OCI-LY3 (cell line): Measurements from ENCODE around the gene RABL6.

ENCODE experiments used
- H2AFZ ChIP-seq: fragments of 200-600, 300-600 bp; shearing (Covaris generic); 2 replicates; pipeline ENCODE4 v1.6.0; 2014; ENCODE audit warnings: antibody characterized with exemption, low read depth, low read length
- H3K27ac ChIP-seq: fragments of 200-600, 300-600 bp; sonication (generic); 2 replicates; pipeline ENCODE4 v1.5.1; 2014; ENCODE audit warnings: mild to moderate bottlenecking, low read length, moderate library complexity, mixed read lengths
- H3K27me3 ChIP-seq: fragments of 200-600, 300-600 bp; sonication (generic); 2 replicates; pipeline ENCODE4 v1.6.1; 2014; ENCODE audit warnings: low read depth, low read length, mixed read lengths
- H3K36me3 ChIP-seq: fragments of 200-600, 300-600 bp; sonication (generic); replicated peaks from 2 replicates; pipeline ENCODE3; 2014; ENCODE audit warnings: low read depth, low read length, mixed read lengths
- H3K4me1 ChIP-seq: fragments of 300-600, 200-600 bp; sonication (generic); 2 replicates; pipeline ENCODE4 v1.6.1; 2014; ENCODE audit warnings: low read length, mixed read lengths
- H3K4me2 ChIP-seq: fragments of 200-600, 300-600 bp; sonication (generic); 2 replicates; pipeline ENCODE4 v1.6.1; 2014; ENCODE audit warnings: low read length, mixed read lengths
- H3K4me3 ChIP-seq: fragments of 300-600, 200-600 bp; sonication (generic); 2 replicates; pipeline ENCODE4 v1.5.1; 2014; ENCODE audit warnings: antibody characterized with exemption, mild to moderate bottlenecking, low read length, moderate library complexity
- H3K79me2 ChIP-seq: fragments of 300-600, 200-600 bp; shearing (Covaris generic); 2 replicates; pipeline ENCODE4 v1.6.1; 2014; ENCODE audit warnings: mild to moderate bottlenecking, low read length, mixed read lengths
- H3K9ac ChIP-seq: fragments of 300-600, 200-600 bp; shearing (Covaris generic); 2 replicates; pipeline ENCODE4 v1.6.0; 2014; ENCODE audit warnings: mild to moderate bottlenecking, low read length, moderate library complexity
- H3K9me3 ChIP-seq: fragments of 200-600, 300-600 bp; shearing (Covaris generic); 2 replicates; pipeline ENCODE4 v1.6.1; 2014; ENCODE audit warnings: low read length, mixed read lengths; ENCODE audit not compliant: insufficient read depth
- H4K20me1 ChIP-seq: fragments of 200-600, 300-600 bp; sonication (generic); 2 replicates; pipeline ENCODE4 v1.6.1; 2016; ENCODE audit warnings: low read length, mixed read lengths; ENCODE audit not compliant: insufficient read depth
- EZH2phosphoT487 ChIP-seq: fragments of 200-600 bp; shearing (Covaris generic); IDR thresholded peaks from 2 replicates; pipeline ENCODE4 v1.6.1; 2018; ENCODE audit warnings: antibody characterized with exemption, mixed run types, low read depth
- TF ChIP-seq, protein P1 (sequence below): fragments of 200-600, 300-600 bp; sonication (generic); IDR thresholded peaks from 2 replicates; pipeline ENCODE4 v1.5.1; 2014; ENCODE audit warnings: antibody characterized with exemption, low read length, low read depth

RABL6 gene

DNA sequence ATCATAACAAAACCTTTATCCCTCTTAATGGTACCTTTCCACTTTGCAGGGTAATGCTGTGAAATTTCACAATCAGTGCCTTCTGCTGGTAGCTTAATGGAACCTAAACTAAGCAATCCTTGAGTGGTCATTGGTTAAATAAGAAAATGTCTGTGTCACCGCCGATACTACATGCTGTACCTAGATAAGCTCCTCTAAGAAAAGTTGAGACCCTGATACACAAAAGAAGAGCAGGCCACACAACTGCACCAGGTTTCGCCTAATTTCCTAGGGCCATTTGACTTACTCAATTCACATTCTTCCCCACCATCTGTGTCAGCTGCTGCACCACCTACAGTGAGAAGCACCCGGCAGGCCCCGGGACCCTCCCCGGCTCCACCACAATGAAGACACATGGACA, 67.4 kb downstream of the RABL6 start:
- Histone ChIP-seq H3K4me2 (no peak overlapping the region), H3K9ac (no peak overlapping the region), H3K4me3 (no peak overlapping the region), H3K27me3 (no peaks in the 10 kb centered on the region), H3K79me2 (no peaks in the 10 kb centered on the region), H4K20me1 (no peaks in the 10 kb centered on the region), H3K9me3 (peaks cover 6% of the 10 kb centered on the region; the same call in 1 of the 2 replicates), H3K36me3 (no peaks in the 10 kb centered on the region), H2AFZ (no peak overlapping the region), H3K27ac (no peak overlapping the region), H3K4me1 (no peaks in the 10 kb centered on the region)
- TF ChIP-seq, protein P1, sequence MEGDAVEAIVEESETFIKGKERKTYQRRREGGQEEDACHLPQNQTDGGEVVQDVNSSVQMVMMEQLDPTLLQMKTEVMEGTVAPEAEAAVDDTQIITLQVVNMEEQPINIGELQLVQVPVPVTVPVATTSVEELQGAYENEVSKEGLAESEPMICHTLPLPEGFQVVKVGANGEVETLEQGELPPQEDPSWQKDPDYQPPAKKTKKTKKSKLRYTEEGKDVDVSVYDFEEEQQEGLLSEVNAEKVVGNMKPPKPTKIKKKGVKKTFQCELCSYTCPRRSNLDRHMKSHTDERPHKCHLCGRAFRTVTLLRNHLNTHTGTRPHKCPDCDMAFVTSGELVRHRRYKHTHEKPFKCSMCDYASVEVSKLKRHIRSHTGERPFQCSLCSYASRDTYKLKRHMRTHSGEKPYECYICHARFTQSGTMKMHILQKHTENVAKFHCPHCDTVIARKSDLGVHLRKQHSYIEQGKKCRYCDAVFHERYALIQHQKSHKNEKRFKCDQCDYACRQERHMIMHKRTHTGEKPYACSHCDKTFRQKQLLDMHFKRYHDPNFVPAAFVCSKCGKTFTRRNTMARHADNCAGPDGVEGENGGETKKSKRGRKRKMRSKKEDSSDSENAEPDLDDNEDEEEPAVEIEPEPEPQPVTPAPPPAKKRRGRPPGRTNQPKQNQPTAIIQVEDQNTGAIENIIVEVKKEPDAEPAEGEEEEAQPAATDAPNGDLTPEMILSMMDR: no peak
- no peak for TF ChIP-seq EZH2phosphoT487

DNA sequence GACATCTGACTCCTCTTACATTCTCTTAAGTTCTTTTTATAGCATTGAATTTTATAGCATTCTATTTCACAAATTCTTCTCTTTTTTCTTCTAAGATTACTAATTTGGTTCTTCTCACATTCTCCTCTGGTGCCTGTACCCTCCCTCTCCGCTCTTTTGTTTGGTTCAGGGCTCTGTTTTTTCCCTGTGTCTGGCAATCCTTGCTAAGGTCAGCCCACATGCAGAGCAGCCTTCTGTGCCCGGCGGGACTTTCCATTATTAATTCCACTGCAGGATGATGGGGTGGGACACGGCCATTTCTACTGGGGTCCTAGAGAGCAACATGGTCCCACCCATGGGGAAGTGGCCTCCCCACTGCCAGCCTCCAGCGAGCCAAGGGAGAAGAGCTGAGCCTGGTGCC, 68.7 kb downstream of the RABL6 start:
- Histone ChIP-seq H3K4me3 (no peak overlapping the region), H2AFZ (no peak overlapping the region), H4K20me1 (no peaks in the 10 kb centered on the region), H3K27me3 (no peaks in the 10 kb centered on the region), H3K4me2 (no peak overlapping the region), H3K9ac (no peak overlapping the region), H3K79me2 (no peaks in the 10 kb centered on the region), H3K27ac (no peak overlapping the region), H3K9me3 (peaks cover 6% of the 10 kb centered on the region; the same call in 1 of the 2 replicates), H3K4me1 (peaks cover 4% of the 10 kb centered on the region), H3K36me3 (no peaks in the 10 kb centered on the region)
- no peak for TF ChIP-seq EZH2phosphoT487
- TF ChIP-seq, protein P1: no peak

DNA sequence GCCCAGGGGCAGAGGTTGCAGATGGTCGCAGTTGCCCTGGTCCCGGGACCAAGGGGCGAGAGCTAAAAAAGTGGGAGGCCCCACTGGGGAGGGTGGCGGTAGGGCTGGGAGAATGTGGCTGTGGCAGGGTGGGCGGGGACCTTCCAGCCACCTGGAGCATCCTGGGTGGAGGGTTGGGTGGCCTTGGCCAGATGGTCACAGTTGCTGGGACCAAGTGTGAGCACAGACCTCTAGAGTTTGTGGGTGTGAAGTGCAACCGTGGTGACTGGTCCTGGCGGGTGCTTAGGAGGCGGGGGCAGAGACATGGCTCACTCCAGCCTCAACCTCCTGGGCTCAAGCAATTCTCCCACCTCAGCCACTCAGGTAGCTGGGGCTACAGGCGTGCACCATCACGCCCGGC, 72.9 kb downstream of the RABL6 start:
- Histone ChIP-seq H3K36me3 (peaks cover 3% of the 10 kb centered on the region), H3K27ac (no peak overlapping the region), H3K4me3 (no peak overlapping the region), H2AFZ (no peak overlapping the region), H3K4me2 (no peak overlapping the region), H3K79me2 (peaks cover 5% of the 10 kb centered on the region; the same call in 1 of the 2 replicates), H3K9me3 (no peaks in the 10 kb centered on the region), H4K20me1 (no peaks in the 10 kb centered on the region), H3K9ac (no peak overlapping the region), H3K27me3 (no peaks in the 10 kb centered on the region), H3K4me1 (peaks cover 30% of the 10 kb centered on the region)
- TF ChIP-seq, protein P1: no peak
- no peak for TF ChIP-seq EZH2phosphoT487

DNA sequence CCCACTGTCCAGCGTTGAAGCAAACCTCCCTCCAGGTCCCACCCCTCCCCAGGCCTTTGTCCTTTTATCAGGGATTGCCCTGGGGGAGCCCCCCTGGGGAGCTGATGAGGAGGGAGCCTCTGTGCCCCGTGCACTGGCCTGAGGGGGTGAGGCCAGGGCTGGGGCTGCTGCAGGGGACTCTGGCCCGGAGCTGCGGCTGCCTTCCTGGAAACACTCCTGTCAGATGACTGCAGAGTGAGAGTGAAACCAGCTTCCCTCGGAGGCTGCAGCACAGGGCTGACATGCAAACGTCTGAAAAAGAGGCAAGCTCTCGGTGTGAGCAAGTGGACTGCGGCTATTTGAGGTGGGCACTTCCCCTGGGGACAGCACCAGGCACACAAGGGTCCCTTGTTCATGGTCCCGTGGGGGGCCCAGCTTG, 74.0 kb downstream of the RABL6 start:
- Histone ChIP-seq H3K4me2 (peak overlapping the region; percentile 98), H2AFZ (no peak overlapping the region), H3K79me2 (peaks cover 9% of the 10 kb centered on the region), H4K20me1 (no peaks in the 10 kb centered on the region), H3K9me3 (no peaks in the 10 kb centered on the region), H3K27ac (peak overlapping the region; percentile 65), H3K36me3 (peaks cover 3% of the 10 kb centered on the region), H3K4me1 (peaks cover 30% of the 10 kb centered on the region), H3K27me3 (no peaks in the 10 kb centered on the region), H3K9ac (peak overlapping the region; percentile 72), H3K4me3 (peak overlapping the region; percentile 76)
- TF ChIP-seq EZH2phosphoT487: no peak
- TF ChIP-seq, protein P1: no peak
